WTC11 (cell line): ENCODE measurements around the gene LRRC27.

Experiments used
- CREB1 ChIP-seq: sonication (generic); formaldehyde crosslinking; IDR thresholded peaks from 2 replicates; pipeline ENCODE4 v1.8.0; 2023; ENCODE audit warnings: mild to moderate bottlenecking, missing genetic modification reagents
- CTCF ChIP-seq: fragments of 200-600 bp; IDR thresholded peaks from 2 replicates; pipeline ENCODE4 v1.8.0; 2022; ENCODE audit warnings: antibody characterized with exemption
- ESRRA ChIP-seq: sonication (generic); formaldehyde crosslinking; IDR thresholded peaks from 2 replicates; pipeline ENCODE4 v1.8.1; 2022; ENCODE audit warnings: mild to moderate bottlenecking, missing genetic modification reagents, borderline replicate concordance
- ZNF232 ChIP-seq: sonication (generic); formaldehyde crosslinking; IDR thresholded peaks from 2 replicates; pipeline ENCODE4 v1.8.0; 2022; ENCODE audit warnings: mild to moderate bottlenecking, missing genetic modification reagents

GRCh38 chr10:132375116-132375794, 43.3 kb downstream of the LRRC27 start:
- TF ChIP-seq ZNF232 (CRISPR knock-in tag) (no peak), ESRRA (CRISPR knock-in tag) (no peak), CTCF (no peak), CREB1 (no peak)
